ENCODE data around the gene MAGEB17. TPM values are rescaled to one million over a fixed set of nuclear protein-coding genes. Genes with fewer than 3 reads are reported as not detected.

MAGEB17 gene
- polyA plus RNA-seq, 12 donors: 0.12 to 0.41 (median 0.13) TPM; not detected in 6

DNA sequence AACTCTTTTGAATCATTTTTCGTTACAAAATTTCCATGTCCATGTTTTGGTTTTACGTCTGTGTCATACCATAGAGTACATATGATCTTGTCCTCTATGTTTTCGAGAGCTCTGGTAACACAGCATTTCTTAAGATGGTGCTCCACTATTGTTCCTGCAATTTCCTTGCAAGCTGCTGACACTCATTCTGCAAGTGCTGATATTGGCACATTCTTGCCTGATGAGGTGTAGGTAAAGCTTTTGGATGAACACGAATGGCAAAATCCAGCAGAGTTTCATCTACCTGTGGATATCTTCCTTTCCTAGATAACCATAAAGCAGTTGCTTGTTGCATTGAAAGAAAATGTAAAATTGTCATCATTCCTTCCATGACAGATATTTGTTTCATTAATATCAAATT, 41.3 kb downstream of the MAGEB17 start:
- DNase-seq: no peak

DNA sequence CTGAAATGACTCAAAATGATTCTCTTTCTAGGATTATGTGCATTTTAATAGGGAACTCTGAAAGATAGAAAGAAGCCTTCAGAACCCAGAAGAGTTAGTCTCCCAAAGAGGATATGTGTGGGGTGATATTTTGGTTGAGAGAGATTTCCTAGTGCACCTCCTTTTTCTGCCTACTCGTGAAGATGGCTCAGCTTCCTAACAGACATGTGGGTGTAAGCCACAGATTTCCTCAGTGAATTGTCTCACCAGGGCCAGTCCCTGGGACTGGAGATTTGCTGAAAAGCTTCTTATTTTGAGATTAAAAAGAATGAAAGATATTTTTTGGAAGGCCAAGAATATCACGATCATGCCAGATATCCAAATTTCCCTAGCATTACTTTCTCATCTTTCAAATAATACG, 42.8 kb downstream of the MAGEB17 start:
- no peak for DNase-seq

DNA sequence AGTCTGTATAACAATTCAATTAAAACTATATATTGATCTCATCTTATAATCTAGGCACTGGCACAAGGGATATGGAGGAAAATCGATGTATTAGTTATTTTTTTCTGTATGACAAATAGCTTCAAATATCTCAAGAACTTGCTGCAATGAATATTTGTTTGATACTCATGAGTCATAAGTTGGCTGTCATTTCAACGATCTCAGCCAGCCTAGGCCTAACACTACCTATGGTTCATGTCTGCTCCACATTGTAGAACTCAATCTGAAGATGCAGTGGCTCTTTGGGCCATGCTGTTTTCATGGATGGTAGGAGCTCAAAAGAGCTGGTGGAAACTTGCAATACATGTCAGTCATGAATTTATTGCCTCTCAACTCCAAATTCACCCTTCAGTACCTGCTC, 44.7 kb downstream of the MAGEB17 start:
- DNase-seq: no peak

DNA sequence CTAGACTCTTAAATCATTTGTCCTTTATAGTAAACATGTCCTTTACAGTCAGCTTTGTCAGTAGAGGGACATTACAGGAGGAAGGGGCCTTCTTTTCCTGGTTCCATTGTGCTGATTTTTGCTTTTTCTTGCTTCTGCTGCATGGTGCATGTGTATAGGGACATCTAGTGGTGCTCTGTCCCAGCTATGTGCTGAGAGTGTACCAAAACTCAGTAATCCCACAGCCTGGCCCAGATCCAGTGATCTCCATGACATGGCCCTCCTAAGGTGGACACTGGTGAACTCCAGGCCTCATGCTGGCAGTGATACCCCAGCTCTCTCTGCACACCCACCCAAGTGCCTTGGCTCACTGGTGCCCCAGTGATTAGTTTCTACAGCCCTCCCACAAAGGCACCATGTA, 45.2 kb downstream of the MAGEB17 start:
- DNase-seq: no peak

DNA sequence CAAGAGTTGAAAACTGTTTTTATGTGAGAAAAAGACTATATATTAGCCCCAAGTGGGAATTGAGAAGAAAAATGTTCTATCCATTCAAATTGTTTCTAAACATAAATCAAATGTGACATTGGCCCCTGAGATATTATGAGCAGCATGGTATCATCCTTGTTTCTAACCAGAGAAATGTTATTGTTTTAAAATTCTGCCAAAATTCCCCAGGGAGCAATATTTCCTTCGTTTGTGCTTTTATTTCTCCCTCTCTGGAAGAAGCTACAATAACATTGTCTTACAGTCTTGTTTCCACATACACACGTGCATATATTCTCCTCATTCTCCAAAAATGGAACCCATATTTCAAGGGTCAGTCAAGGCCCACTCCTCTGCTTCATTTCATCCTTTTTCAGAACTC, 46.7 kb downstream of the MAGEB17 start:
- no peak for DNase-seq

DNA sequence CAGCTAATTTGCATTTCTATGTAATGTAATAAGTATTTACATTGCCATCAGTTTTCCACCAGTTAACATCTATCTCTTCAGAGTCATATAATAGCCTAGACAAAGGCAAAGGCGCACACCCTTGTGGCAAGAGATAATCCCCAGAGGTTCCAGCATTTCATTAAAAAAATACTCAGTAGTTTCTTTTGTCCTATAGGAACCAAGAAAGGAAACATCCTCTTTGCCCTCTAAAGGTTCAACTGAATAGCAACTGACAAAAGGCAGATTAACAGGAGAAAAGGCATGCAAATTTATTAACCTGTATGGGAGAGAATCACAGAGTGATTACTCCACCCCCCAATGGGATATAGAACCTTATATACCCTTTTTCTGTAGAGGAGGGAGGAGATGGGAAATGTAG, 48.4 kb downstream of the MAGEB17 start:
- no peak for DNase-seq

Other genes starting within 250 kb of the MAGEB17 start
- 1 to 10 TPM in 2 of 12 donors, under 1 TPM in 8, not detected in 2; 0.17 to 1.4 (median 0.67) TPM for gene GRPR, start 43.9 kb upstream of the MAGEB17 start, polyA plus RNA-seq (ENCODE audit: insufficient read length in 12 of 12)

All from muscle of arm (tissue), 12 donors.